ENCODE results near the gene SERPINE3.

DNA sequence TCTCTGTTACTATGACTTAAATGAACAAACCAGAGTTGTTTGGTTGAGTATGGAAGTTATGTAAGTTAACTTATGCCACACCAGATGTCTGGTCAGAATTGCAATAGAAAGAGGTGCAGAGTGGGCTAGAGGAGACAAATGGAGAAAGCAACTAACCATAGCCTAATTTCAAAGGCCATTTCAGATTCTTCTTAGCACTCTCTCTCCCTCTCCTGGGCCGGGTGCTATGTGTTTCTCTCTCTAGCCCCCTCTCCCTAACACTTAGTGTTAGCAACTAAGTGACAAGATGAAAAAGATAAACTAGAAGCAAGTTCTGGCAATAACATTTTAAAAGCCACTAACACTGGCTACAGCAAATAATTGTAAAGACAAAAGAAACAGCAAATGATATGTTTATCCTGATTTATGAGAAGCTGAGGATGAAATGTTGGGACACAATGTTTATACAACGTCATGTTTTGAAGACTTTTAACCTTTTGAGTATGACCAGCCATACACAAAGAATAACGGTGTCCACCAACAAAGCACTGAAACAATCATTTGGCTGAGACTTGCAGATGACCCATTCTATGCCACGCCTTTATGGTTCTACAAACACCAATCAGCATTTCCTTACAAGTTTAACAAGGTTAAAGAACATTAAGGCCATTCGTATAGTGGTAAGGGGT lies 18.6 kb downstream of the SERPINE3 start:
- TF ChIP-seq CTCF (IDR thresholded peaks at IDR 0.05) (no peak), EP300 (IDR thresholded peaks at IDR 0.05) (no peak), POLR2A (IDR thresholded peaks at IDR 0.05; ENCODE audit: low read depth) (no peak)

Measured in esophagus muscularis mucosa (tissue), 4 donors.